Fibroblast of lung (primary cell): Measurements from ENCODE around the gene DLG2.

Experiments used
- EZH2 ChIP-seq: IDR thresholded peaks from 2 replicates; pipeline ENCODE4 v1.5.1; 2012; ENCODE audit warnings: low read length, control low read depth, mild to moderate bottlenecking; ENCODE audit errors: missing control alignments
- TF ChIP-seq, protein P1 (sequence below), 2 donors: IDR thresholded peaks in 1 of 2; conservative IDR thresholded peaks in 1 of 2; 1 replicate in 1 of 2; 2 replicates in 1 of 2; pipeline ENCODE4 v1.5.1; 2011 to 2012; ENCODE audit warnings: low read length in 2 of 2, control low read depth in 1 of 2, inconsistent platforms in 1 of 2, low read depth in 1 of 2, mild to moderate bottlenecking in 1 of 2

DNA sequence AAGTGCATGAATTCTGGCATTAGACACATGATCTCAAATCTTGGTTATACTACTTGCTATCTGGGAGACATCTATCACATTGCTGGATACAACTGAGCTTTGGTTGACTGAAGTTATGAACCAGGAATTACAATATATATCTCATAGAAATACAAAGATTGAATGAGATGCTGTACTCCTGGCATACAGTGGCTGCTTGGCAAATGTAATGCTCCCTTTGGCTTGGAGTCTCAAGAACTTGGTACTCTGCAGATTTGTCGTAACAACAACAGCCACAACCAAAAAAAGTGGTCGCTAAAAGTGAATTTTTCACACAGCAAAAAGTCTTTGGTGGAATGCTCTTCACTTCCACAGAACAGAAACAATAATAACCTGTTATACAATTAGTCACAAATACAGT lies 1082.6 kb downstream of the DLG2 start:
- TF ChIP-seq EZH2: no peak
- TF ChIP-seq, protein P1, sequence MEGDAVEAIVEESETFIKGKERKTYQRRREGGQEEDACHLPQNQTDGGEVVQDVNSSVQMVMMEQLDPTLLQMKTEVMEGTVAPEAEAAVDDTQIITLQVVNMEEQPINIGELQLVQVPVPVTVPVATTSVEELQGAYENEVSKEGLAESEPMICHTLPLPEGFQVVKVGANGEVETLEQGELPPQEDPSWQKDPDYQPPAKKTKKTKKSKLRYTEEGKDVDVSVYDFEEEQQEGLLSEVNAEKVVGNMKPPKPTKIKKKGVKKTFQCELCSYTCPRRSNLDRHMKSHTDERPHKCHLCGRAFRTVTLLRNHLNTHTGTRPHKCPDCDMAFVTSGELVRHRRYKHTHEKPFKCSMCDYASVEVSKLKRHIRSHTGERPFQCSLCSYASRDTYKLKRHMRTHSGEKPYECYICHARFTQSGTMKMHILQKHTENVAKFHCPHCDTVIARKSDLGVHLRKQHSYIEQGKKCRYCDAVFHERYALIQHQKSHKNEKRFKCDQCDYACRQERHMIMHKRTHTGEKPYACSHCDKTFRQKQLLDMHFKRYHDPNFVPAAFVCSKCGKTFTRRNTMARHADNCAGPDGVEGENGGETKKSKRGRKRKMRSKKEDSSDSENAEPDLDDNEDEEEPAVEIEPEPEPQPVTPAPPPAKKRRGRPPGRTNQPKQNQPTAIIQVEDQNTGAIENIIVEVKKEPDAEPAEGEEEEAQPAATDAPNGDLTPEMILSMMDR (conservative IDR thresholded peaks at IDR 0.05 in 1 of 2, IDR thresholded peaks at IDR 0.05 in 1 of 2; ENCODE audit: low read depth in 1 of 2, low read length in 2 of 2): no peak
